Stimulated activated CD4-positive, alpha-beta T cell treated with anti-CD3 and anti-CD28 coated beads, Interleukin-12 subunit alpha, Interleukin-12 subunit beta, amount 100 ng/mL, for 24 hours (primary cell): ENCODE results near the gene STK10.
"Not testable (repeated sequence)": the region's sequence is repeated elsewhere in the genome, so short reads cannot be mapped to it uniquely, and the experiment has no call there.

Source experiments
- DNase-seq, 2 experiments: peaks; one replicate each; pipeline ENCODE4 v3.0.0-alpha.2; 2020; ENCODE audit warnings: low read depth in 2 of 2

Gene STK10

DNA sequence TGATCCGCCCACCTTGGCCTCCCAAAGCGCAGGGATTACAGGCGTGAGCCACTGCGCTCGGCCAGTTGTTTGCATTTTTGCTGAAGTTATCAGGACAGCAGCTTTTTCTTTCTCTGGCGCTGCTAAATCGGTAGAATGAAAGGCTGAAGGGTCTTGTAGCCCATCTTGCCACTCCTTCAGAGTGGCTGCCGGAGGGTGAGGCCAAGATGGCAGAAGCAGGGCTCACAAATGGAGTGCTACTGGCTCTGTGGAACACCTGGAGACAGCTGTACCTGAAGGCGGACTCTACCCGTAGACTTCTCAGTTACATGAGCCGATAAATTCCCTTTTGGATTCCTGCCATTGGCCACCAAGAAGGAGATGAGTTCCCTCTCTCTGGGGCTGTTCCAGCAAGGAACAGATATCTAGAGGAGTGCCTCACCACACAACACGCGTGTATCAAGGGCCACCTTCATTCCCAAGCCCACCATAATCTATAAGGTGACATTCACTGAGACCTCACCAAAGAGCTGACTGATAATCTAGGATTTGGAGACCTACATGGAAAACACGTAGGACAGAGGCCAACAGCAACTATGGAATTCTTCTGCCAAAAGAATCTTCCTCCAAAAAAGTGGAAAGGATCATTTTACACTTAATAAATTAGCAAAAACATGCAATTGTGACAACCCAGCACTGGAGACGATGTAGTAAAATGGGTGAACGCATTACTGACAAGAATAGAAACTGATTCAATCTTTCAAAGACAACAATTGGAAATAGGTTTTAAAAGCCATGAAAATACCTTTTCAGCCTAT, 21.8 kb downstream of the STK10 start:
- DNase-seq = no peak

DNA sequence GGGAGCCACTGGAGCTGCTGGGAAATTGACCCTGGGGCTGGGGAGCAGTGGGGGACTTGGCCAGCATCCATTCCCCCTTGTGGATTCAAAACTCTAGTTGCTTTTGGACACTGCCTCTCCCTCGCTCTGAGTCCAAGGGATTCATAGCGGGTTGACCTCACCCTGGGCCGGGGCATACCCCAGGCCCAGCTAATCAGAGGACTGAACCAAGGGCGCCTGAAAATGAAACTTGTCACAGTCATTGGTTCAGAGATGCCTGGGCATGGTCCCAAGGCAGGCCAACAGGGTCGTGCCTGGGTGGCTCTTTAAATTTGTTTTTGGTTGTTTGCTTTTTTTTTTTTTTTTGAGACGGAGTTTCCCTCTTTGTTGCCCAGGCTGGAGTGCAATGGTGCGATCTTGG, 22.6 kb downstream of the STK10 start:
- no peak for DNase-seq

DNA sequence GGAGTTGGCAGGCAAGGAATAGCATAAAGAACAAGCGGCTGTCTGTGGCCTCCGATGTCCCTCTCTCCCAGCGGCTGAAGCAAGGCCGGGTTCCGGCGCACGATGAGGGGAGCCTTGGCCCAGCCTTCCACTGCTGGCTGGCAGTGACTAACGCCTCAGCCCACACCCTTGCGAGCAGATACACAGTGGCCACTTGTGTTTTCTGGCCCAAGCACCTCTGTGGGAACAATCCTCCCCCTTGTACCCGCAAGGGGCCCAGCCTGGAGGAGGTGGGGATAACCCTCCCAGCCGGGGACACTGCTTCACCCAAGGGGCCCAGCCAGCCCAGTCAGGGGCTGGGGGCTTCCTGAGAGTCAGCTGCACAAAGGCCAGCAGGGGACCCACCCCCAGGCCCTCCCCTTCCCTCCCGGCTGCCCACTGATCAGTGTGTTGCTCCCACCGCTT, 23.2 kb downstream of the STK10 start:
- DNase-seq = no peak

DNA sequence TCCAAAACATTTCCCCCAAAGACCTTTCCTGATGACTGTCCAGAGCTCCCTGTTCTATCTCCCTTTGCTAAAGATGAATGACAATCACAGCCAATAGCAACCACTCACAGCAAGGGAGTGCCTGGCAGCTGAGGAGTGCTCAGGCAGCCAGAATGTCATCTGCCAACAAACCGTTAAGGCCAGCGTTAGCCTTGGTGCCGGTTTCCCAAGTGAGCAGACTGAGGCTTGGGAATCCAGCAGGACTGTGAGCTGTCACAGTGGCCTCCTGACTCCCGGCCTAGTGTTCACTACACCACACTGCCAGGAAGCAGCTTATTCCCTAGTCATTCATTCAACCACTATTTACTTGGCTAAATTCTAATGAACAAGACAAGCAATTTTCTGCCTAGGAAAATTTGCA, 24.7 kb downstream of the STK10 start:
- no peak for DNase-seq

DNA sequence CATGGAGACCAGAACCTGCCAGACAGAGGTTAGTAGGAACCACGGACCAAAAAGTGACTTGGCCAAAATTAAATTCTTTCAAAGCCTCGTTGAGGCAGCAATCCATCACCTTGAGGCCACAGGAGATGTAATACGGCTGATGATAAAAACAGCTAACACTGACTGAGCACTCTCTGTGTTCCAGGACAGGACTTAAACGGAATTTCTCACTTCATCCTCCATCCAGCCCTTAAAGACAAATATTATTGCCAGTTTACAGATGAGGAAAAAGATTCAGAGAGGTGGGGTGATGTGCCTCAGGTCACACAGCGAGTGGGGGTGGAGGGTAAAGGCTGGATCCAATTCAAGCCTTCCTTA, 25.1 kb downstream of the STK10 start:
- DNase-seq = no peak

DNA sequence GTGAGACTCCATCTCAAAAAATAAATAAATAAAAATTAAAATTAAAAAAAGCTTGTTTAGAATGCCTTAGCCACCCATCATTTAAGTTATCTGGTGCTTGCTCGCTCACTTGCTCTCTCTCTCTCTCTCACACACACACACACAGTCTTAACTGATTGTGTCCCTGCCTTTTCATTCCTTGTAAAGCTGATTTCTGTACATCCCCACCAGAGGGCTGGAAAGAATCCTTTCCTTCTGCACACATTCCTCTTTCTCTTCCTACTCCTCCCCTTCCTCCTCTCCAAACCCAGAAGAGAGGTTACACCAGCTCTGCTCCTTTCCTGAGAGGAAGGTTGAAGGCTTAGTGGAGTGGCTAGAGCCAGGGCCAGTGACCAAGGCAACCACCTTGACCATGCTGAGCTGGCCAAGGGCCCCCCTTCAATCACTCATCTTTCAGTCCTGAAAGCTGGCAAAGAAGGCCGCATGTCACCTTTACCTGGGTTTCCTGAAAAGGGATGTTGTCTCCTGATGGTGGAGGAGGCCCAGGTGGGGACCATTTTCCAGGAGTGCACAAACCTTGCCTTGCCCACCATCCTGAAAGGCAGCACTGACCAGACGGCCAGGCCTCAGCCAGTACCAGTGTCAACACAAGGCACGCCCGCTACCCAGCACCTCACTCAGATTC, 25.6 kb downstream of the STK10 start:
- DNase-seq = no peak

DNA sequence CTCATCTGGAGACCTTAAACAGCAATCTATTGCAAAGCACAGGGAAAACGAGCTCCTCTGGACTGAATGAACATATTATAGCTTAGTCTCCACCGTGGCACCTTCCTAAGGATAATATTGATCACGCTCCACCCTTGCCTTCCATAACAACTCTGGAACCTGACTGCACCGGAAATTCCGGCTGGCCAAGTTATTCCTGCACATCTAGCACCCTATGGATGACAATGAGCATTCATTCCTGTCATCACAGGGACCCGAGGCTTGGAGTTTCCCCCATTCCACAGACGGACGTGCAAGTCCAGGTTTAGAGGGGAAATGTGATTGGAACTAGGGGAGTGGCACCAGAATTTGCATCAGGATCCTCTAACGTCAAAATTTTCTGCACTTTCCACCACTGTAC, 27.5 kb downstream of the STK10 start:
- no peak for DNase-seq

DNA sequence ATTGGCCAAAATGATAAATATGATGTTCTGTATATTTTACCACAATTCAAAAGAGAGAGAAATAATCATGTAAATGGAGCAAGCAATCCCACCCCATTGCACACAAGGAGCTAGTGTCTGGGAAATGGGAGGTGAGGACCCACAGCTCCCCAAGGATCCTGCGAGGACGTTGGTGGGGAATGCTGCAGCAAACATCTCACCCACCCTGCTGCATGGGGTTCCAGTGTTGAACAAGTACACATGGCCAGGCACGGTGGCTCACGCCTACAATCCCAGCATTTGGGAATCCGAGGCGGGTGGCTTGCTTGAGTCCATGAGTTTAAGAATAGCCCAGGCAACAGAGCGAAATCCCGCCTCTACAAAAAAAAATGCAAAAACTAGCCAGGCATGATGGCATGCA, 29.0 kb downstream of the STK10 start:
- DNase-seq = no peak

DNA sequence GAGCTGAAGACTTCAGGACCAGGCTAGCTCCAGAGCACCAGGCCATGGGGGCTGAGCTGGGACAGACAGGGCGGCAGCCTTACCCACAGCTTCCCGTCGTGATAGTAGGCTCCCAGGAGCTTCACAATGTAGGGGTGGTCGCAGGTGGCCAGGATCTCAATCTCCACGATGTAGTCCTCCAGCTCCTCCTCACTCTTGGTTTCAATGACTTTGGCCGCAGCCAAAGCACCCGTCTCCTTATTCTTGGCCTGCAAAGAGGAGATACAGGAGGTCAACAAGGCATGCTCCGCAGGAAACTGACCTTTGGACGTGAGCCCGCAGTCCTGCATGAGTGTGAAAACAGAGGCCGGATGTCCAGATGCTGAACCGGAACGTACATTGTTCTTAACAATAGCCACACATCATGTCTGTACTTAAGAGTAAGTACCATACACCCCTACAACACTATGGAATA, 31.5 kb downstream of the STK10 start:
- DNase-seq = no peak

DNA sequence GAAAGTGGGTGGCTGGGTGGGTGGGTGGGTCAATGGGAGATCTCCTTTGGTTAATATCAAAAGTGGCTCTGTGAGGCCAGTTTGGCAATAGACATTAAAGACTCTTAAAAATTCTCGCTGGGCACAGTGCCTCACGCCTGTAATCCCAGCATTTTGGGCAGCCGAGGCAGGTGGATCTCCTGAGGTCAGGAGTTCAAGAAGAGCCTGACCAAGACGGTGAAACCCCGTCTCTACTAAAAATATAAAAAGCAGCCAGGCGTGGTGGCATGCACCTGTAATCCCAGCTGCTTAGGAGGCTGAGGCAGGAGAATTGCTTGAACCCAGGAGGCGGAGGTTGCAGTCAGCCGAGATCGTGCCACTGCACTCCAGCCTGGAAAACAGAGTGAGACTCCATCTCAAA, 32.9 kb downstream of the STK10 start:
- not testable (repeated sequence) for DNase-seq

DNA sequence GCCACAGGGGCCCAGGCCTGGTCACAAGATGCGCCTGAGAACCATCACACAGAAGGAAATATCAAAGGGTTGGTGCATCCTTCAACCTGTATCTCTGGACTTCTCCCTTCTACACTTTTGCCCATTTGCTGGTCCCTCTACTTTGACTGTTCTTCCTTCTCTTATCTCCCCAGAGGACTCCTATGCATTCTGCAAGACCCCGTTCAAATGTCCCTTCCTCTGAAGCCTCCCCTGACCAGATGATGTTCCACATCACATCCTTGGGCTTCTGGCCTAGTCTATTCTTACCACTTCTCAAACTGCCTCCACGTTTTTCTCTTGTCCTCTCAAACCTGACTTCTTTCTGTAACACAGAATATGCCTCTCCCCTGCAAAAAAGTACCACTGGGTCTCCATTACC, 34.3 kb downstream of the STK10 start:
- DNase-seq = no peak

DNA sequence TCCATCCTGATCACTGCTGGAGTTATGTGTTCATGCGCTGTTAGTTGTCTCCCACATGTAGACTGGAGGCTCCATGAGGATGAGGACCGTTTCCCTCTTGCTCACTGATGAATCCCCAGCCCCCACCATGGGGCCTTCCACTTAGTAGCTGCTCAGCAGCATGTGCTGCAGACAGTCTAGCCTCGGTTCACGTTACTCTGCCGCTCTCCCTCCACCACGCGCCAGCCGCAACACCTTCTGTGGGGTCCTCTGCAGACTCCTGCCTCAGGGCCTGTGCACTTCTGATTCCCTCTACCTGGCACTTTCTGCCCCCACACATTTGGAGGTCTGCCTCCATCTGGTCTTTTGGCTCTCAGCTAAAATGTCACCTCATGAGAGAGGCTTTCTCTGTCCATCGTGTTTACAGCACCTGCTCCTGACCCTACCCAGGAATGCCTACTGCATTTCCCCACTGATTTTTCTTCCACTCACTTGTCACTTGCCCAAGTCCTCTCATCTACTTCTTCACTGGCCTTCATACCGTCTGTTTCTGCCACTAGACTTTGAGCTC, 36.3 kb downstream of the STK10 start:
- no peak for DNase-seq

DNA sequence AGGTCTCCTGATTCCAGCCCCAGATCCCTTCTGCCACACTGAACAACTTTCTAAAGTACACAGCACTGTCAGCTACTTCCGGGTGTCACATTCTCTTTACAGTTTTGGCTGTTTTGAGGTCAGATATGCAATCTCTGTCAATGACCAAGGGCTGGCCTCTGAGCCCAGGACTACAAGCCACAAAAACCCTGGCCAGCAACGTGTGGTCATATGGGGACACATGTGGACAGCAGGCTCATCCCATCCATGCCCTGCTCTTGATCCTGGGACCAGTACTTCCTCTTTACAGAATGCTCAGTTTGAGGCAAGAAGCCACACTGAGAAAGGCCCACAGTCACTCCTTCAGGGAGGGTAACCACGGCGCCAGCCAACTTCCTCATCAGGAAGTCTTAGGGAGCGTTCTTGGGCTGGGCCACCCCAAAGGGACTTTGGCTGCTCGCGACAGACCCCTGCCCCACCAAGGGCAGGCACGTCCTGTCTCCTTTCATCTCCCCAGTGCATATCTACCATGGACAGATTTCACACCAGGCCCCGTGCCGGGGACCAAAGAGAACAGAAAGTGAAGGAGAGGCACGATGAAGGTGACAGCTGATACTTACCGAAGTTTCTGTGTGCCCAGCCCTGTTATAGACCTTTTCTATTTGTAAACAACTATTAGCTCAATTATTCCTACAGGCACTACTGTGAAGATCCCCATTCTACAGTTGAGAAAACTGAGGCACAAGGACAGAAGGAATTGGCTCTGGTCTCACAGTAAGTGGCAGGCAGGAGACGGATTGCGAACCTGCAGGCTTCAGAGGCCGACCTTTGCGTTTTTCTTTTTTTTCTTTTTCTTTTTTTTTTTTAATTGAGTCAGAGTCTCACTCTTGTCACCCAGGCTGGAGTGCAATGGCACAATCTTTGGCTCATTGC, 37.3 kb downstream of the STK10 start:
- DNase-seq = no peak

DNA sequence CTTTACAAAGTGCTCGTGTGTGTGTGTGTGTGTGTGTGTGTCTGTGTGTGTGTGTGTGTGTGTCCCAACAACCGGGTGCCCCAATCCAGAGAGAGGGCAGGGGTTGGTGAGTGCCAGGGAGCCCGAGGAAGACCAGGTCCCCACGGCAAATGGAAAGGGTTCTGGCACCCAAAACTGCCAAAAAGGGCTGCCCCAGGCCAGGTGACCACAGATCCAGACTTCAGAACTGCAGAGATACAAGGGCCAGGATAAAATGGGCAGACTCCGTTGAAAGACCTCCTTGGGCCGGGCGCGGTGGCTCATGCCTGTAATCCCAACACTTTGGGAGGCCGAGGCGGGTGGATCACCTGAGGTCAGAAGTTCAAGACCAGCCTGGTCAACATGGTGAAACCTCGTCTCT, 38.5 kb downstream of the STK10 start:
- DNase-seq = not testable (repeated sequence)

DNA sequence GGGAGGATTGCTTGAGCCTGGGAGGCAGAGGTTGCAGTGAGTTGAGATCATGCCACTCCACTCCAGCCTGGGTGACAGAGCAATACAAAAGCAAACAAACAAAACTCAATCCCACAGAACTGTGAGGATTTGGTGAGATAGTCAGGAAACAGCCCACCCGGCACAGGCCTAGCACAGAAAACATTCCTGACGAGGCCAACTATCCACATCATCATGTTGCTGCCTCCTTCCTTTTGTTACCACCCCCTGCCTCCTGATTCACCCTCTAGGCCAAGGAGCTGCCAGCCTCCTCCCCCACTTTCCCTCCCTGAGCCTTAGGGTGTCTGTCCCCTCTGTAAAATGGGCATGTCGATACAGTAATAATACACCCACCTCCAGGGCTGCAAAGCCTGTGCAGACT, 39.0 kb downstream of the STK10 start:
- DNase-seq = no peak

DNA sequence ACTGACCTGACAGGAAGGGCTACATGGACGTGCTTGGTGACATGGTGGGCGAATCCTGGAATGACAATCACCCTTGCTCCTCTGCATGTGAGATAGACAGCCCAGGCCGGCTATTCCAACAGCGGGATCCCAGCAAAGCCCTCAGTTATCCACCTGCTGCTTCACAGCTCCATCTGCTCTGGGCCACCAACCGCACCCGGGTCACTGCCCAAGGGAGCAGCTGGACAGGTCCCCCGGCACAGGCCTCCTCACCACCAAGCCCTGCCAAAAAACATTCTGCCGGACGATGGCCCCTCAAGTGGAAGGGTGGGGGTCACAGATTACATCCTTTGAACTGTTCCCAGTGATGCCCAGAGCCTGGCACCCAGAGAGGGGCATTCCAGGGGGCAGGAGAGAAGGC, 39.6 kb downstream of the STK10 start:
- DNase-seq = no peak

DNA sequence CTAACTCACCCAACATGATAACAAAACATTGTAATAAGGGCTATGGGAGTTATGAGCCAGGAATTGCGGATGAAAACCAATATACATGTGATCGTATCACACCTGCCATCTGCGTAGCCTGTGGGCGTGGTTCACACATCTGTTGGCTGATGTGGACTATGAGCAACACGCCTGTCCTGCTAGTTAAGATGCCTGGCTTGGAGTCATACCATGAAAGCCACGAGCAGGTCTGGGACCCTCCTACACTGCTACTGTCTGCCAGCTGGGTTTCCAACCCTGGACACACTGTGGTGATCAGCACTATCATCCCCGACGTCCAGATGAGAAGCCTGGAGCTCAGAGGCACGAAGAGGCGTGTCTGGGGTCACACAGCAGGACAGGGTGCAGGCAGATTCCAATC, 40.2 kb downstream of the STK10 start:
- DNase-seq = no peak

DNA sequence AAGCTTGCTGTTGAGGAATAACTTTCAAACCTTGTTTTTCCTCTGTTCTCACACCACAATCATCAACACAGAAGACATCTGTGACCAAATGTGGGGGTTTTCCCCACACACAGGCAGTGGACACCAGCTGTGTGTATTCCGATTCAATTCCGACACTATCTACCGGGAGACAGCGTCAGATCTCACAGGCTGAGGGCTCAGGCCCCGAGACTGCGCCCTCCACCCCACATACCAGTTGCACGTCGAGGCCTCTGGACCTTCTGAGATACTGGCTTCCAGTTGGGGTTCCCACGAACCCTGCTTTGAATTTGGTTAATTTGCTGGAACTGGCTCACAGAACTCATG, 41.3 kb downstream of the STK10 start:
- no peak for DNase-seq

DNA sequence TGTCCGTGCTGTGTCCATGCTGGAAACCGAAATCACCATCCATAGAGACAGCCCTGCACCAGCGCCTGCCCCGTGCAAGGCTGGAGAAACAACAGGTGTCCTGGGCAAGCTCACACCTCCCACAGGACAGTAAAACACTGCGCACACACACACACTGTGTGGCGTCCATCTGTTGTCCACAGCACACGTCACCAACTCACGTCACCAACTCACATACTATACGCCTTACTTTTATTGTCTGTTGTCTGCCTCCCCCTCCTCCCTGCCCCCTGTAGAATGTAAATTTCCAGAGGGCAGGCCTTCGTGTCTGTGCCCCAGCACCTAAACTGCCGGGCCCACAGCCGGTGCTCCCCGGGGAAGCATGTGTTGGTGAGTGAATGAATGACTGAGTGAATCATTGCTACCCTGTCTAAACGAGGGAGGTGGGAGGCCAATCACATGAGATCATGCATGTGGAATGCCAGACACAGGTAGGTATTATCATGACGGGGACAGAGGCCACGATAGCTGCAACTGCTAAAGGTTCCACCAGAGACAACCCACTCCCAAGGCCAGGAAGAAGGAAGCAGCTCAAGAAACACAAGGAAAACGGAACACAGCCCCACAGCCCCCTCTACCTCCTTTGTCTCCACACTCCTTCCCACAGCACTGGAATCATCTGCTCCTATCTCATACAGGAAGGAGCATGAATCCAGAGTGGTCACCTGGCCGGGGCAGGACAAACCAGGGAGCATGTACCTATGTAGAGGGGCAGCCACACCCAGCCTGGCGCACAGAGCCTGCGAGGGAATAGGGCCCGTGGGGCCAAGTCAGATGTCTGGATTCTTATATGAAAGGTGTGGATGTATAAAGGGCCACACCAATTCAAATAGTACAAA, 41.9 kb downstream of the STK10 start:
- DNase-seq = no peak

DNA sequence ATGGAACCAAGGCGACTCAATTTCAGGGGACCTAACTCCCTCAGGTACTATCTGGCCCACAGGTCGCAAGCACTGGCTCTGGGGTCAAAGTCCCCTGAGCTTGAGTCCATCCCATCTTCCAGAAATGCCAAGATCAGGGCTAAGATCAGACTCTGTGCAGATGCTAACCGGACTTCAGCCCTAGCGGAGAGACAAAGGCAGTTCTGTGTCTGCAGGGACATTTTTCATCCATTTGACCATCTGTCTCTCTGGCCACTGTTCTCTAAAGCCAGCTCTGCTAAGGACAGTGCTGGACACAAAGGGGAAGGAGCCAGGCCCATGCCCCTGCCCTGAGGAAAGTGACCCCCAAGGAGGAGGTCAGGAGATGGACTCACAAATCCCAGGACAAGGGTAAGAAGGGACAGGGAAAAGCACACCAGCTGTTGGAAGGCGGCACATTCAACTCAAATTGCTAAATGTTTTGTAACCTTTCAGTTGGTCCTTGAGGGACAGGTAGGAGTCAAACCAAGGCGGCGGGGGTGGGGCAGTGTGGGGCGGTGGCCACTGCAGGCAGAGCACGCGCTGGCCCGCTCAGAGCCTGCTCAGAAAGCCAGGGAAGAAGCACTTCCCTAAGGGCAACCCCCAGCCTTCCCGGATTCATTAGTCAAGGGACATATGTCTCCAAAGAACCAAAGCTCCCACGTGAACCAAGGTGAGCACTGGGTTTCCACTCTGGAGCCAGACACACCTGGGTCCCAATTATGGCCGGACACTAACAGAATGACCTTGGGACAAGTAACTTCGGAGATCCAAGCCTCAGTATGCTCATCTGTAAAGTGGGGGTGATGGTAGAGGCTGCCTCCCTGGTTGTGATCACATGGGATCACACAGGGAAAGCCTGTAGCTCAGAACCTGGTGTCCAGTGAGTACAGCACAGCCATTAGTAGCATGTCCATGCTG, 42.8 kb downstream of the STK10 start:
- no peak for DNase-seq
